ENCODE data around the gene RTP5. TPM values are rescaled to one million over a fixed set of nuclear protein-coding genes. Genes with fewer than 3 reads are reported as not detected.

The RTP5 gene
- polyA plus RNA-seq, 1 of the 3 experiments (the other 2 are of a cell fraction), result not detected

- Histone ChIP-seq H3K4me2 (no peak overlapping the region), H3K9me3 (no peaks in the 10 kb centered on the region), H3K36me3 (replicated peaks in 1 of 2; ENCODE audit: control insufficient read depth in 1 of 2, insufficient read depth in 2 of 2, low read length in 1 of 2) (no peaks in the 10 kb centered on the region), H3K27ac (ENCODE audit: low read depth in 2 of 2, low read length in 1 of 2) (no peak overlapping the region), H3K9me2 (no peaks in the 10 kb centered on the region), H2AFZ (ENCODE audit: low read depth) (no peak overlapping the region), H3K27me3 (ENCODE audit: insufficient read depth) (no peaks in the 10 kb centered on the region), H3F3A (replicated peaks; ENCODE audit: insufficient read depth) (no peaks in the 10 kb centered on the region), H3K4me3 (ENCODE audit: low read depth in 2 of 2, low read length in 1 of 2) (no peak overlapping the region), H4K20me1 (ENCODE audit: insufficient read depth) (no peaks in the 10 kb centered on the region), H3K4me1 (ENCODE audit: control insufficient read depth in 1 of 2, insufficient read depth in 2 of 2, low read depth in 1 of 2, low read length in 1 of 2) (peaks cover 0 to 9% of the 10 kb centered on the region in 2 experiments; a peak in 1 of 4 replicates), H3K79me2 (ENCODE audit: insufficient read depth) (no peaks in the 10 kb centered on the region), H3K9ac (no peak overlapping the region)
- no peak for TF ChIP-seq RFX5 (IDR thresholded peaks at IDR 0.05; ENCODE audit: low read length)
- TF ChIP-seq MEF2A (IDR thresholded peaks at IDR 0.05; ENCODE audit: borderline replicate concordance, low read depth), result no peak
- no peak for TF ChIP-seq YY1 (IDR thresholded peaks at IDR 0.05; ENCODE audit: low read depth)
- TF ChIP-seq RXRA (IDR thresholded peaks at IDR 0.05; ENCODE audit: borderline replicate concordance, low read depth), result no peak
- no peak for TF ChIP-seq FOXJ3 (CRISPR knock-in tag; IDR thresholded peaks at IDR 0.05)
- no peak for TF ChIP-seq CHD2 (IDR thresholded peaks at IDR 0.05; ENCODE audit: low read length, partially characterized antibody)
- no peak for TF ChIP-seq USF1 (IDR thresholded peaks at IDR 0.05; ENCODE audit: borderline replicate concordance, low read depth)
- no peak for TF ChIP-seq FOSL2 (IDR thresholded peaks at IDR 0.05; ENCODE audit: borderline replicate concordance, low read depth)
- TF ChIP-seq NFIC (IDR thresholded peaks at IDR 0.05; ENCODE audit: borderline replicate concordance), result no peak
- TF ChIP-seq ZBTB33 (IDR thresholded peaks at IDR 0.05; ENCODE audit: borderline replicate concordance, low read depth), result no peak
- no peak for TF ChIP-seq POLR2AphosphoS5 (IDR thresholded peaks at IDR 0.05; ENCODE audit: low read depth, low read length)
- no peak for TF ChIP-seq MXI1 (IDR thresholded peaks at IDR 0.05; ENCODE audit: low read depth, low read length)
- ChIA-PET POLR2A (no interaction called here), CTCF (interaction anchor here (0.8 kb wide), 1 partner anchor 139 kb away, joined by 3 read pairs; the partner anchor contains the start of gene D2HGDH)
- WGBS (ENCODE audit: low lambda C conversion rate), result 78% methylated on average over 4 of the region's 7 CpGs
- no peak for DNase-seq
These were observed 4.2 kb downstream of the RTP5 start for GRCh38 chr2:241873803-241874110.

- no peak overlapping the region for H3K27ac ChIP-seq (ENCODE audit: low read depth in 2 of 2, low read length in 1 of 2)
- no peak overlapping the region for H3K4me3 ChIP-seq (ENCODE audit: low read depth in 2 of 2, low read length in 1 of 2)
- H3K4me1 ChIP-seq (ENCODE audit: control insufficient read depth in 1 of 2, insufficient read depth in 2 of 2, low read depth in 1 of 2, low read length in 1 of 2), result peaks cover 0 to 9% of the 10 kb centered on the region in 2 experiments; a peak in 1 of 4 replicates
- H3F3A ChIP-seq (replicated peaks; ENCODE audit: insufficient read depth), result no peaks in the 10 kb centered on the region
- no peaks in the 10 kb centered on the region for H3K36me3 ChIP-seq (replicated peaks in 1 of 2; ENCODE audit: control insufficient read depth in 1 of 2, insufficient read depth in 2 of 2, low read length in 1 of 2)
- H3K79me2 ChIP-seq (ENCODE audit: insufficient read depth), result no peaks in the 10 kb centered on the region
- ChIA-PET CTCF (interaction anchor here (0.8 kb wide), 1 partner anchor 140 kb away, joined by 3 read pairs; the partner anchor contains the start of gene D2HGDH), POLR2A (no interaction called here)
- H3K9ac ChIP-seq, result no peak overlapping the region
- 100% methylated on average over 2 of the region's 17 CpGs for WGBS (ENCODE audit: low lambda C conversion rate)
- H4K20me1 ChIP-seq (ENCODE audit: insufficient read depth), result no peaks in the 10 kb centered on the region
- TF ChIP-seq JUND (IDR thresholded peaks at IDR 0.05) (no peak), CHD2 (IDR thresholded peaks at IDR 0.05; ENCODE audit: low read length, partially characterized antibody) (no peak), YY1 (IDR thresholded peaks at IDR 0.05; ENCODE audit: low read depth) (no peak), EP300 (IDR thresholded peaks at IDR 0.05; ENCODE audit: borderline replicate concordance in 1 of 2, low read depth in 1 of 2, low read length in 1 of 2) (no peak), TAF1 (IDR thresholded peaks at IDR 0.05; ENCODE audit: borderline replicate concordance, low read depth, low read length) (no peak), TEAD4 (IDR thresholded peaks at IDR 0.05; ENCODE audit: borderline replicate concordance, insufficient read depth) (no peak), GABPA (IDR thresholded peaks at IDR 0.05; ENCODE audit: low read depth) (no peak), NRF1 (IDR thresholded peaks at IDR 0.05; ENCODE audit: low read depth, low read length) (no peak), FOXJ3 (CRISPR knock-in tag; IDR thresholded peaks at IDR 0.05) (no peak), USF2 (IDR thresholded peaks at IDR 0.05; ENCODE audit: borderline replicate concordance, low read depth, low read length) (no peak), RFX5 (IDR thresholded peaks at IDR 0.05; ENCODE audit: low read length) (no peak), EZH2phosphoT487 (IDR thresholded peaks at IDR 0.05; ENCODE audit: borderline replicate concordance, low read depth) (no peak), GATA2 (CRISPR knock-in tag; IDR thresholded peaks at IDR 0.05) (no peak), RAD21 (IDR thresholded peaks at IDR 0.05; ENCODE audit: low read length) (no peak), ELF1 (IDR thresholded peaks at IDR 0.05) (no peak)
- no peaks in the 10 kb centered on the region for H3K9me2 ChIP-seq
- H3K4me2 ChIP-seq, result no peak overlapping the region
- H3K27me3 ChIP-seq (ENCODE audit: insufficient read depth), result no peaks in the 10 kb centered on the region
- H3K9me3 ChIP-seq, result no peaks in the 10 kb centered on the region
- H2AFZ ChIP-seq (ENCODE audit: low read depth), result no peak overlapping the region
- no peak for DNase-seq
These were observed 4.9 kb downstream of the RTP5 start for GRCh38 chr2:241874277-241874925.
